EL (cell line): ENCODE results near the gene MBOAT2.
"Not testable (repeated sequence)": the region's sequence is repeated elsewhere in the genome, so short reads cannot be mapped to it uniquely, and the experiment has no call there.

Experiments used
- DNase-seq: peaks from one replicate; pipeline ENCODE4 v3.0.0-alpha.2; 2016

The MBOAT2 gene

DNA sequence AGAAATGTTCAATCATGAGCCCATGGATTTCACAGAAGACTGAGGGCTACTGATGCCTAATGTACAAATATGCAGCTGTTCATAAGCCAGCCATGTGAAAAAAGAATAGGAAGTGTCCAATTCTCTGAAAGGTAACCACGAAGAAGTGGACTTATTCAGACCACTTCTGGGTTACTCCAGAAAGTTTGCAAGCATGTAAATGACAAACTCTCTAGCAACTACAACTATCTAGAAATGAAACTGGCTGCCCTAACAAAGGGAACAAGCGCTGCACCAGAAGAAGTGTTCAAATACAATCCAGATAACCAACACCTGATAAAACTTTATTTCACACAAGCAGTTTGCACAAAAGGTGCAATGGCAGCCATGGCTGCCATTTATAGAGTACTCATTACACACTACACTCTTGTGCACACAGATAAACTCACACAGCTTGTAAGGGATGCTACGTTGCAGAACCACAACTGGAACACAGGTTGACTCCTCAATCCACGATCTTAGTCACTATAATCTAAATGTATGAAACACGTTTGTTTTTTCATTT lies 13.9 kb downstream of the MBOAT2 start:
- DNase-seq = no peak

DNA sequence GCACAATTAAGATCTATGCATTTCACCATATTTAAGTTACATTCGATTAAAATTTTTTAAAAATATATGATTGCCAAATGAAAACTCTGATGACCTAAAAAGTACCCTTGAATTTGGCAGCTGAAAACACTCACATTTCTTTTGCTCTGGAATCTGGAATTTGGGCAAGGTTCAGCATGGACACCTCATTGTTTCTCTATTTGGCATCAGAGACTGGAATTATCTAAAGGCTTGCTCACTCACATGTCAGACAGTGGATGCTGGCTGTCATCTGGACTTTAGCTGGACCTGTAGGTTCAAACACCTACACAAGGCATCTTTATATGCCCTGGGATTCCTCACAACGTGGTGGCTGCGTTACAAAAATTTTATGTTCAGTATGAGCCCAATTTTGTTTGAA lies 16.1 kb downstream of the MBOAT2 start:
- peak; percentile 54 for DNase-seq

GRCh38 chr2:8986327-8986976 lies 17.0 kb downstream of the MBOAT2 start:
- no peak for DNase-seq

DNA sequence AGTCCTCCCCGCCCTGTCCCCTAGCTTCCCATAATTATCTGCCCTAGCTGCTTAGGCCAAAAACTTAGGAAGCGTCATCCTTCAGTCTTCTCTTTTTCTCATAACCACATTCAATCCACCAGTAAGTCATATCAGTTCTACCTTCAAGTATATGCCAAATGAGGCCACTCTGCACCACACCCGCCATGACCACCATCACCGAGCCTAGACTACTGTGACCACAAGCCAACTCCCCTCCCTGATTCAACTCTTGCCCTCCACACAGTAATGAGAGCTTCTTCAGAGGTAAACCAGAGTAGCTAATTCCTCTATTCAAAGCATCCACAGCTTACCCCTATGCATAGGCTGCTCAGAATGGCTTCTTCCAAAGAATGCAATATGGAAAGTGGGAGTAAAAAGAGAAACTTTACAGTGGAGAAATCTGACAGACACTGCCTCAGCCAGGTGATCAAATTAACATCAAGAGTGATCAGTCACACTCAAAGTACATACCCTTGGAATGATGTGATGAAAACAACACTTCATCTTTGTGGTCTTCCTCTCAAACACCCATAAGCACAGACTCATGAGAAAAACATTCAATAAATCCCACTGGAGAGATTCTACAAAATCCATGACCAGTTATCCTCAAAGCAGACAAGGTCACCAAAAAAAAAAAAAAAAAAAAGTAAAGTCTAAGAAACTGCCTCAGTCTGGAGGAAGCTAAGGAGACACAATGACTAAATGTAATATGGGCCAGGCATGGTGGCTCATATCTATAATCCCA lies 17.7 kb downstream of the MBOAT2 start:
- peak; percentile 73 for DNase-seq

DNA sequence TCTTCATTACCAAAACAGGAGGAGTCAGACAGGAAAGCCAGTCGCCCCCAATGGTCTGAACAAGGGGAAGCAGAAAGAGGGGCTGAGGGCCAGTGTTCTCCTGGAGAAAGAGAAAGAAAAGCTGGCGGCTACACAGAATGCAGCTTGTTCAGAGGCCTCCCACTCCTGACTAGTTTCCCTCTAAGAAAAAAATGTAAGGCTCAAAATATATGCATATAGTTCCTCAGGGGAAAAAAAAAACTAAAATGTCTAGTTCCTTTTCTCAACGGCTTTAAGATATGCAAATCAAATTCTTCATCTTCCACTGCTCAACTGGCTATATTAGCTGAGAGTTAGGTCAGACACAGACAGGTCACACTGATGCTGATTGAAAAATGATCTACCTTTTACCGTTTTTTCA lies 18.6 kb downstream of the MBOAT2 start:
- DNase-seq = no peak

GRCh38 chr2:8984157-8984556 lies 19.3 kb downstream of the MBOAT2 start:
- no peak for DNase-seq

GRCh38 chr2:8983571-8983970 lies 19.9 kb downstream of the MBOAT2 start:
- DNase-seq = no peak

DNA sequence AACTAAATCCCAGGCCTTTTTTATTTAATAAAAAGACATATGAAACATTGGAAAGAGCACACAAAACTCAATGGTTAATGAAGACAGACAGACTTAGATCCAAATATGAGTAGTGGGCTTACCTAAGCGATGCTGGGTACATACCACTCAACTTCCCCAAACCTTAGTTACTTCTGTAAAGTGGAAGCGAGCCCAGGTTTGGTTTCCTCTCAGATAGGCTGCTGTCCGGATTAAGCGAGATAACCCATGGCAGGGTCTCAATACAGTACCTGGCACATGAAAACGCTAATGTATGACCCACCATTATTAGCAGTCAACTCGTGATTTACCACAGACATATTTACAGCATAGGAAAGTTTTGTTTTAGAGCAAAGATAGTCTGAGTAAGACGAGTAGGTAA lies 21.6 kb downstream of the MBOAT2 start:
- DNase-seq = no peak

DNA sequence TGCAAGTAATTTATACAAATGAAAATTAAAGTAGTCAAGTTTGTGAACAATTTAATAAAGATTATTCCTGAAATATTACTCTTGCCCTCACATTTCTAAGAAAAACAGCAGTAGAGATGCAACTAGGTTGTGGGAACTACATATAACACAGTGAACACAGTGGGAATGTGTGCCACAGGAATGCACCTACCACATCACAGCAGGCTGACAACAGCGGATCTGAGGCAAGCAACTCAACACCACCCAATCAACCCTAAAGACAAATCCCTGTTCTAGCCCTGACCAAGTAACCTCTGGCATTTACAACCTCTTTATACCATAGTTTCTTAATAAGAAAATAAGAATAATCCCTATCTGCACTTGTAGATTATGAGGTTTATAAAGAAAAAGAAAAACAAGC lies 23.4 kb downstream of the MBOAT2 start:
- DNase-seq = no peak

DNA sequence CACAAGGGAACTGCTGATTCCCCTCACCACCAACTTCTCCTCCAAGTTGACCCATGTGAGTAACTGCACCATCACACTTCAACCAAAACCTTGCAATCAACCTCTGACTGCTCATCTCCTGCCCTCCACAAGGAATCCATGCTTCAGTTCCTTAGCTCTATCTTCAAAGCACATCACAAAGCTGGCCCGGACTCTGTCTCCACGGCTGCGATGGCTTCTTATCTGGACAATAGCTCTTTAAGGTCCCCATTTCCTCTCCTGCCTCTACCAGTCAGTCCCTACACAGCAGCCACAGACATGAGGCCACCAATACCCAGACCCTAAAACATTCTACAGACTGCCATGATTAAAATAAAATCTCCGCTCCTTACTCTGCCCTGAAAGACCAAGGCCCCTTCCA lies 25.7 kb downstream of the MBOAT2 start:
- no peak for DNase-seq

GRCh38 chr2:8976442-8977259 lies 26.8 kb downstream of the MBOAT2 start:
- no peak for DNase-seq

- no peak for DNase-seq
Observed at GRCh38 chr2:8974016-8974415, 29.5 kb downstream of the MBOAT2 start.

DNA sequence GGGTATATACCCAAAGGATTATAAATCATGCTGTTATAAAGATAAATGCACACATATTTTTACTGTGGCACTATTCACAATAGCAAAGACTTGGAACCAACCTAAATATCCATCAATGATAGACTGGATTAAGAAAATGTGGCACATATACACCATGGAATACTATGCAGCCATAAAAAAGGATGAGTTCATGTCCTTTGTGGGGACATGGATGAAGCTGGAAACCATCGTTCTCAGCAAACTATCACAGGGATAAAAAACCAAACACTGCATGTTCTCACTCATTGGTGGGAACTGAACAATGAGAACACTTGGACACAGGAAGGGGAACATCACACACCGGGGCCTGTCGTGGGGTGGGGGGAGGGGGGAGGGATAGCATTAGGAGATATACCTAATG lies 30.5 kb downstream of the MBOAT2 start:
- DNase-seq = not testable (repeated sequence)

DNA sequence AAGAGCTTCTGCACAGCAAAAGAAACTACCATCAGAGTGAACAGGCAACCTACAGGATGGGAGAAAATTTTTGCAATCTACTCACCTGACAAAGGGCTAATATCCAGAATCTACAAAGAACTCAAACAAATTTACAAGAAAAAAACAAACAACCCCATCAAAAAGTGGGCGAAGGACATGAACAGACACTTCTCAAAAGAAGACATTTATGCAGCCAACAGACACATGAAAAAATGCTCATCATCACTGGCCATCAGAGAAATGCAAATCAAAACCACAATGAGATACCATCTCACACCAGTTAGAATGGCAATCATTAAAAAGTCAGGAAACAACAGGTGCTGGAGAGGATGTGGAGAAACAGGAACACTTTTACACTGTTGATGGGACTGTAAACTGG lies 30.9 kb downstream of the MBOAT2 start:
- DNase-seq = not testable (repeated sequence)

DNA sequence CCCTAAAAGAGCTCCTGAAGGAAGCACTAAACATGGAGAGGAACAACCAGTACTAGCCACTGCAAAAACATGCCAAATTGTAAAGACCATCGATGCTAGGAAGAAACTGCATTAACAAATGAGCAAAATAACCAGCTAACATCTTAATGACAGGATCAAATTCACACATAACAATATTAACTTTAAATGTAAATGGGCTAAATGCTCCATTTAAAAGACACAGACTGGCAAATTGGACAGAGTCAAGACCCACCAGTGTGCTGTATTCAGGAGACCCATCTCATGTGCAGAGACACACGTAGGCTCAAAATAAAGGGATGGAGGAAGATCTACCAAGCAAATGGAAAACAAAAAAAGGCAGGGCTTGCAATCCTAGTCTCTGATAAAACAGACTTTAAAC lies 34.1 kb downstream of the MBOAT2 start:
- not testable (repeated sequence) for DNase-seq

- no peak for DNase-seq
Observed at GRCh38 chr2:8966123-8966908, 37.2 kb downstream of the MBOAT2 start.

DNA sequence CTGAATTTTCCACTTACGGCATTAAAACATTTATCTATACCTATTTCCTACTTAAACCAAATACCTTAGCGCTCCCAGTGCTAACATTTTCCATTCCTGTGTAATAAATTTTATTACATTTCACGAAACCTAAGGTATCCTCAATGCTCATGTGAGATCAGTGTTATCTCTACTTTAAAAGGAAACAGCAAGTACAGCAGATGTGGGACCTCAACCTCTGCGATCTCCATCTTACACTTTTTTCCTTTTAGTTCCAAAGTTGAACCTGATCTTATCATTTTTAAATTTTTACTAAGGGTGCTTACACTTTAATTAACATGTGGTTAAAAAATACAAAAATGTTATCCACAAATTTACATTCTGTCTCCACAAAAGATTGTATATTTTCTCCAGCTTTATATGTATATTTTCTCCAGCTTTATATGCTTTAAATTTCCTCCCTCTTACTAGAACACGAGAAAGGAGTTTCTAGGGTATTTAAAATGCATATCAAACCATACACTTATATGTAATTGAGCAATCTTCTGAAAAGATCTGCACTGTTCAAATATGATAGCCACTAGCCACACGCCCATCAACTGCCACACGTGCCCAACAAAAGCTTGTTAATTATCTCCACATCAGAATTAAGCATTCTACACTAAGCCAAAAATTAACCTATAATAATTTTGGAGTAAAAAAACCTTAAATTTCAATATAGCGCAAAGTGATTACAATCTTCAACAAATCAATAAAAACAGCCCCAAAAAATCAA lies 38.1 kb downstream of the MBOAT2 start:
- DNase-seq = no peak

- DNase-seq = no peak
Observed at GRCh38 chr2:8962890-8963289, 40.6 kb downstream of the MBOAT2 start.

DNA sequence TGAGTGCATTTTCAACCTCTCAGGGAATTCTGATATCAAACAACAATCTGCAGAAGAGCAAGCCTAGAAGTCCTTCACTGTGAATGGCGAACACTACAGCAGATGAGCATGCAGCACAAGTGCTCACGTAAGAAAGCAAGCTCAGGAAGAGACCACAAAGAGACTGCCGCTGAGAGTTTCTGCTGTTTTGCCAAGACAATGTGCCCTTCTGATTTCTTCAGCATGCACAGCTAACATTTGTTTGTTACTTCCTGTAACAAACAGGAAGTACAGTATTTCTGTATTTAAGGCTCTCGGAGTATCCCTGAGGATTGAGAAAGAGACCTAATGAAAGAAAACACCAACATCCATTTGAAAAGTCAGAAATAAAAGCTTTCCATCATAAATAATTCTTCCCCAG lies 45.9 kb downstream of the MBOAT2 start:
- DNase-seq = no peak

DNA sequence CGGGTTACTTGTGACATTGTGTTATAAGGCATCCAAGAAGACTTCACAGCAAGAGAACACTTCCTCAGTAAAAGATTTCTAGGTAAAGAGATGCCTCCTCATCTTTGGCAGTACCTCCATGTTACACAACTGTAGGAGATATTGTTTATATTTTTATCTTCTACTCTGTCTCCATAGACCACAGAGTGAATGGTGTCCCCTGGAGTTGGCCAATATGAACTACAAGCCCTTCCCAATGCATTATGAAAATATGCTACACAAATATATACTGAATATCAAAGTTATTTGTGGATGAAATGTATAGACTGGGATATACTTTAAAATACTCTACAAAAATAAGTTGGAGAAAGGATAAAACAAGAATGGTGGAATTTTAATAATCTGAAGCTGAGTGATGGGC lies 46.7 kb downstream of the MBOAT2 start:
- no peak for DNase-seq

GRCh38 chr2:8954990-8955389 lies 48.5 kb downstream of the MBOAT2 start:
- peak; percentile 2 for DNase-seq

DNA sequence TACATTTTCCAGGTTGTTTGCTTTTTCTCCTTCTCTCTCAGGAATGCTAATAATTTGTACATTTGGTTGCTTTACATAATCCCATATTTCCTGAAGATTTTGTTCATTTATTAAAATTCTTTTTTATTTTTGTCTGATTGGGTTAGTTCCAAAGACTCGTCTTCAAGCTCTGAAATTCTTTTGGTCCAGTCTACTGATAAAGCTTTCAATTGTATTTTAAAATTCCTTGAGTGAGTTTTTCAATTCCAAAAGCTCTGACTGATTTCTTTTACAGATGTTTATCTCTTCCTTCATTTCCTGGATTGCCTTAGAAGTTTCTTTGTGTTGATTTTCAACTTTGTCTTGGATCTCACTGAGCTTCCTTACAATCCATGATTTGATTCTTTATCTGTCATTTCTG lies 50.0 kb downstream of the MBOAT2 start:
- no peak for DNase-seq
